Endometrial microvascular endothelial cells (primary cell): ENCODE results near the gene KRT84. TPM values are rescaled to one million over a fixed set of nuclear protein-coding genes. Genes with fewer than 3 reads are reported as not detected.

Experiments used
- in situ Hi-C: cut with HindIII; loops from 2 replicates; pipeline ENCODE4 v1.10.0; 2017; ENCODE audit warnings: low sequenced_read_pairs, low pct_unique_long_range_greater_than_20kb; ENCODE audit errors: inconsistent ontology term
- total RNA-seq: library from RNA; depleted of rRNA; stranded (reverse); fragments of >200 nt; gene quantifications from one replicate; pipeline ENCODE4 v1.2.3, GENCODE V29; 2015; ENCODE audit errors: inconsistent ontology term

KRT84 gene
- total RNA-seq, 1 donor from 2014 or later = not detected

- in situ Hi-C loops = no loop called here
These were observed 7.1 kb upstream of the KRT84 start for GRCh38 chr12:52392465-52393007.

GRCh38 chr12:52391618-52392002 is 6.2 kb upstream of the KRT84 start:
- in situ Hi-C loops = no loop called here

DNA sequence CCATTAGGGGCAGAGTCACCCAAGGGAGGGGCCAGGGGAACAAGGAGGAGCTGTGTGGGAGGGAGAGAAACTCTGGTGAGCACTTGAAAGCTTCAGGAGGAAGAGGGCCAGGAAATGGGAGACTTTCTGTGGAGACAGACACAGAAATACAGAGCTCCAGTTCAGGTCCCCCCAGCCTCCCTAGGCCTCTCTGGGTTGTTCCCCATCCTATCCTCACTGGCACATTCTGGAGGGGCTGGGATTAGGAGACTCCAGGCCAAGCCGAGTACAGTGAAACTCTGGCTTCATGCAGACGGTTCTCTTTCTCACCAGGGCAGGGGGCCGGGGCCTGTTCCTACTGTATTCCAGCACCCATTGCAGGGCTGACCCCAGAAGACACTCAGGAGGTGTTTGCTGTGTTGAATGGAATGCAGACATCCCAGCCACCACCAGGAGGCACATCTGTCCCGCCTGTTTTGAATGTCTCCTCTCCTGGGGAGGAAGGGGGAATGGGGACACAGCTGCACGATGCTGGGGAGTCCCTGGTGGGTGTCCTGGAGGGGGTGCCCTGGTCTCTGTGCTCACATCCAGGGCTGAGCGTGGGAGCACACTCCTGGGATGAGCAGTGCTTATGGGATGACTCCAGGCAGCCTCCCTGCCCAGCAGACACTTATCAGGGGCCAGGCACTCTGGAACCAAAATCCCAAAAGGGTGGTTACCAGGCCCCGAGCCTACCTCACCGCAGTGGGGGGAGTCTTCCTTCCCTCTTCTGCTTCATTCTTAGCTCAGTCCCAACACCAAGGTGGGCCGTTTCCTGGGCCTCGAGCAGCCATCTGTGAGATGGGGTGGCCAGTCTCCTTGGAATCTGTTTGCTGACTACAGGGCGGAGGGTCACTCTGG is 5.5 kb upstream of the KRT84 start:
- in situ Hi-C loops = no loop called here

- in situ Hi-C loops = no loop called here
These were observed 4.1 kb upstream of the KRT84 start for GRCh38 chr12:52389313-52390207.

- in situ Hi-C loops = no loop called here
These were observed 2.4 kb upstream of the KRT84 start for GRCh38 chr12:52387859-52388258.

DNA sequence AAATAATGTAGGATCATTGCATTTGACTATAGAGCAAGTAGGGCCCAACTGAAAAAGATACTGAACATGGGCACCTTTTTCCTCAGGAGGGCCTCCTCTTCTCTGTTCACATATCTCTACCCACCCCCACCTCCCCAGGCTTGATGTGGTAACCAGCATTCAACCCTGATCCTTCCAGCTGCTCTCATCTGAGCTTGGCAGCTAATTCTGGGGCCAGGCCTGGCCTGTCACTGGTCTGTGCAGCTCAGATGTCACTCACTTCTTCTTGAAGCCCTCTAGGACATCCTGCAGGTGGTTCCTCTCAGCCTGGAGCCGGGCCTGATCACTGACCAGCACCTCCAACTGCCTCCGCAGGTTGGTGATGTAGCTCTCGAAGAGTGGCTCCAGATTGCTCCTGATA is 2.1 kb downstream of the KRT84 start:
- in situ Hi-C loops = no loop called here

DNA sequence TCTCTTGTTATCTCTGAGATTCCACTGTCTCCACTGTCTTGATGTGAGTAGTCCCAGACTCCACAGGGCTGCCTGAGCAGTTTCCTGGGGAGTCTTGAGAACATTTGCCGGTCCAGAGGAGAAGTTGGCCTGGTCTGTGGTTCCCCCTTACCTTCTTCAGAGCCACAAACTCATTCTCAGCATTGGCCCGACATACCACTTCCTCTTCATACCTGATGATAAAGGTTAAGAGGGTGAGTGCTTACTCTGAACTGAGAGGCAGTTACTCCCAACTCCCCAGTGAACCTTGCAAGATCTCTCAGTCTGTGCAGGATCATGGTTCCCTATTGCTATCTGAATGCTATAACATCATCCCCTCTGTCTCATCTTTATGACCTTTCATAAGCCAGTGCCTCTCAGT is 2.6 kb downstream of the KRT84 start:
- in situ Hi-C loops = no loop called here

- in situ Hi-C loops = no loop called here
These were observed 4.2 kb downstream of the KRT84 start for GRCh38 chr12:52381206-52381605.

GRCh38 chr12:52380271-52380694 is 5.2 kb downstream of the KRT84 start:
- in situ Hi-C loops = no loop called here

- in situ Hi-C loops = no loop called here
These were observed 5.9 kb downstream of the KRT84 start for GRCh38 chr12:52379536-52379935.

DNA sequence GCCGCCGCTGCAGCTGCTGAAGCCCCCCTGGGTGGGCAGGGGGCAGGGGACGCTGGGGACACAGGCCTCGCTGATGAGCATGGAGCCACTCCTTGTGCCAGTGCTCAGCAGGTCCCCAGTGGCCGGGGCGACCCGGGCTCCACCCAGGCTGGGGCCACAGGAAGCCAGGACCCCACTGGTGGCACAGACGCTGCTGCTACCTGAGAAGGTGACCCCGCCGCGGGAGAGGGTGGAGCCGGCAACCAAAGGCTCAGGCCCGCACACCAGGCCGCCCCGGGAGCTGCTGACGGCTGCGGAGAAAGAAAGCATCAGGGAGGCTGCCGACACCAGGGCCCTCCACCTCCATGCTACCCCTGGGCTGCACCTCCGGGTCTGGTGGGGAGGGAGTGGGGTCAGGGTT is 7.4 kb downstream of the KRT84 start:
- in situ Hi-C loops = no loop called here

GRCh38 chr12:52377266-52377665 is 8.2 kb downstream of the KRT84 start:
- in situ Hi-C loops = no loop called here

- in situ Hi-C loops = no loop called here
These were observed 13.0 kb downstream of the KRT84 start for GRCh38 chr12:52372216-52373154.

- in situ Hi-C loops = no loop called here
These were observed 13.7 kb downstream of the KRT84 start for GRCh38 chr12:52371716-52372115.

DNA sequence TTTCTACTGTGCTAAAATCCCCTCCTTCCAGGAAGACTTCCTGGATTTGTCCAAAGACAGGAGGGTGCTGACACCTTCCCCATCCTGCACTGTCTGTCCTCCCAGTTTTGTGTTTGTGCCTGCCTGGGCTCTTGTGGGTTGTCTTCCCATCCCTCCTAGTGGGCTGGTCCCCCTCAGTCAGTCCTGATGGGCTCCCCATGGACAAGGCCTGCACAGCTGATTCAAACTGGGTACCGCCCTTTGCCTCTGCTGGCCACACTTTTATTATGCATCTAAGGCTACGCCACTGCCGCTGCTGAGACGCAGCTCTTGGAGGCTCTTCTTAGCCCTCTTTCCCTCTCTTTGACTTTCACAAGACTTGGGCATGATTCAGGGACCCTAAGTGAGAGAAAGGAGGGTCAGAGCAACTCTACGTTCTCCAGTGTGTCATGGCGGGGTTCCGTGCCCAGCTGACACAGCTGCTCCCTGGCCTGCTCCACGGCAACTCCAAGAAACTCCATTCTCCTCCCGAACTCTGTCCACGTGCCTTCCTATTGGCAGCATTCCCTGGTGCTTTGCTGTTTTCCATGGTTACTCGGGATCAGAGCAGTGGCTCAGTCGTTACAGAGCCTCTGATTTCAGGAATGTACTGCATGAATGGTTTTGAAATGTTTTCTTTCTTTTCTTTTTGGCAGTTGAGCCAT is 14.4 kb downstream of the KRT84 start:
- in situ Hi-C loops = no loop called here

DNA sequence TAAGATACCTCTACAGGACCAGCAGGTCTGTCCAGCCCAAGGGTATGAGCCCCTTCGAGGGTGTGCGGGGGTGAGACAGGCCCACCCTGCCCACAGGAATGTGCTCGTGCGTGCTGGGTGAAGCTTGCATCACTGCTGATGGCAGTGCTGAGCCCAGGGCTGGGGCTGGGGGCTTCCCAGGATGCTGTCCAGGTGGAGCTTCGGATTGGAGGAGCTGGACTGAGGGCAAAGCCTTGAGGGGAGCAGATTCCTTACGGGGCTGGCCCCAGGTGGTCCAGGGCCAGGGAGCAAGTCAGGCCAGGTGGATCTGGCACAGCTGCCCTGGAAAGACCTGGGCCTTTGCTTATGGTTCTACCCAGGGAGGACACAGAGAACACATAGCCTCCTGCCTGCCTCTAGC is 15.6 kb downstream of the KRT84 start:
- in situ Hi-C loops = no loop called here

GRCh38 chr12:52369211-52369610 is 16.2 kb downstream of the KRT84 start:
- in situ Hi-C loops = no loop called here

DNA sequence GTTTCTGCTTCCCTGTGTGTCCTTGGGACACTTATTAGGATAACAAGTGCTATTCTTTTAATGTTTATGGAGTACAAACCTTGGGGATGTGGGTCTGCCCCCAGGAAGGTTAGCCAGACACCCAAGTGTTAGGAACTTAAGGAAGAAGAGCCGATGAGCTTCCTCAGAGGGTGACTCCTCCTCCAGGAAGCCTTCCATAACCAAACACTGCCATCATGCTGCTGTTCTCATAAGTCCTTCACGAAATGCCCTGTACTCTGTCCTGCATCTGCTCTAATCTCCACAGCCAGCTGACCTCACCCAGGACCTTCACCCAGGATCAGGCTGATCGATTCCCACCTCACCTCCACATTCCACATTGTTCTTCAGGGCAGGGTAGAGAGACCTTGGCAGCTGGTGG is 16.9 kb downstream of the KRT84 start:
- in situ Hi-C loops = no loop called here
